SK-N-SH (cell line): ENCODE data around the gene MANBA. TPM values are rescaled to one million over a fixed set of nuclear protein-coding genes. Genes with fewer than 3 reads are reported as not detected.

Experiments
- CTCF ChIA-PET: fragments of 300-600, 350-600 bp; formaldehyde crosslinking; extraction: SDS; loops from one replicate; lab custom pipeline; 2021; lab: Yijun Ruan, JAX
- POLR2A ChIA-PET: fragments of 350-600 bp; sonication (Branson Sonifier 250); formaldehyde crosslinking; extraction: SDS; loops from one replicate; lab custom pipeline; 2020; ENCODE audit warnings: antibody characterized with exemption, inconsistent platforms; lab: Yijun Ruan, JAX
- DNase-seq: peaks from one replicate; pipeline ENCODE4 v3.0.0; 2012
- H2AFZ ChIP-seq: fragments of 200-600 bp; sonication (generic); 2 replicates; pipeline ENCODE4 v1.8.1; 2016; ENCODE audit warnings: antibody characterized with exemption, mild to moderate bottlenecking, low read depth
- H3F3A ChIP-seq: fragments of 200-600 bp; sonication (generic); replicated peaks from 2 replicates; pipeline ENCODE3; 2016; ENCODE audit warnings: antibody characterized with exemption, mild to moderate bottlenecking; ENCODE audit not compliant: insufficient read depth
- H3K27ac ChIP-seq, 2 experiments: fragments of 200-500 bp in 1 of 2; fragments of 200-600 bp in 1 of 2; sonication (Bioruptor generic) in 1 of 2; sonication (generic), shearing (Covaris generic) in 1 of 2; 2 replicates each; pipeline versions ENCODE4 v1.5.1 to v1.6.1; 2014 to 2016; ENCODE audit warnings: low read depth in 2 of 2, inconsistent platforms in 1 of 2, low read length in 1 of 2, mild to moderate bottlenecking in 1 of 2, mixed read lengths in 1 of 2
- H3K27me3 ChIP-seq: fragments of 200-600 bp; sonication (generic), shearing (Covaris generic); 2 replicates; pipeline ENCODE4 v1.6.1; 2016; ENCODE audit warnings: mixed run types; ENCODE audit not compliant: insufficient read depth
- H3K36me3 ChIP-seq, 2 experiments: fragments of 200-500 bp in 1 of 2; fragments of 200-600 bp in 1 of 2; sonication (Bioruptor generic) in 1 of 2; sonication (generic) in 1 of 2; replicated peaks in 1 of 2; 2 replicates each; pipeline versions ENCODE3 to v1.5.1; 2014 to 2016; ENCODE audit warnings: low read length in 1 of 2, mild to moderate bottlenecking in 1 of 2; ENCODE audit not compliant: insufficient read depth in 2 of 2, control insufficient read depth in 1 of 2
- H3K4me1 ChIP-seq, 2 experiments: fragments of 200-500 bp in 1 of 2; fragments of 200-600 bp in 1 of 2; sonication (Bioruptor generic) in 1 of 2; sonication (generic), shearing (Covaris generic) in 1 of 2; 2 replicates each; pipeline versions ENCODE4 v1.5.1 to v1.6.1; 2014 to 2016; ENCODE audit warnings: low read depth in 1 of 2, low read length in 1 of 2, mixed run types in 1 of 2; ENCODE audit not compliant: insufficient read depth in 2 of 2, control insufficient read depth in 1 of 2
- H3K4me2 ChIP-seq: fragments of 200-600 bp; sonication (generic), shearing (Covaris generic); 2 replicates; pipeline ENCODE4 v1.6.1; 2017; ENCODE audit warnings: mixed run types
- H3K4me3 ChIP-seq, 2 experiments: fragments of 200-500 bp in 1 of 2; fragments of 200-600 bp in 1 of 2; sonication (Bioruptor generic) in 1 of 2; sonication (generic), shearing (Covaris generic) in 1 of 2; 2 replicates each; pipeline versions ENCODE4 v1.5.1 to v1.8.1; 2014 to 2016; ENCODE audit warnings: low read depth in 2 of 2, inconsistent platforms in 1 of 2, low read length in 1 of 2, mild to moderate bottlenecking in 1 of 2, mixed read lengths in 1 of 2, moderate library complexity in 1 of 2
- H3K79me2 ChIP-seq: fragments of 200-600 bp; sonication (generic); 2 replicates; pipeline ENCODE4 v1.8.1; 2017; ENCODE audit warnings: mild to moderate bottlenecking; ENCODE audit not compliant: insufficient read depth
- H3K9ac ChIP-seq: fragments of 200-600 bp; sonication (generic); 2 replicates; pipeline ENCODE4 v1.6.1; 2017; ENCODE audit warnings: mixed run types
- H3K9me2 ChIP-seq: fragments of 200-600 bp; sonication (generic); 2 replicates; pipeline ENCODE4 v1.6.1; 2017; ENCODE audit warnings: mixed run types
- H3K9me3 ChIP-seq: fragments of 200-600 bp; sonication (generic); 2 replicates; pipeline ENCODE4 v1.6.1; 2017; ENCODE audit warnings: mixed run types, mild to moderate bottlenecking, moderate library complexity
- H4K20me1 ChIP-seq: fragments of 200-600 bp; sonication (generic); 2 replicates; pipeline ENCODE4 v1.6.1; 2017; ENCODE audit warnings: mild to moderate bottlenecking, mixed run types; ENCODE audit not compliant: insufficient read depth
- ELF1 ChIP-seq: IDR thresholded peaks from 2 replicates; pipeline ENCODE4 v1.4.0; 2012
- EP300 ChIP-seq, 2 experiments: IDR thresholded peaks; 2 replicates each; pipeline versions ENCODE4 v1.4.0 to v1.6.1; 2012; ENCODE audit warnings: borderline replicate concordance in 1 of 2, low read depth in 1 of 2, low read length in 1 of 2
- GABPA ChIP-seq: IDR thresholded peaks from 2 replicates; pipeline ENCODE4 v1.4.0; 2012; ENCODE audit warnings: low read depth, mild to moderate bottlenecking
- GATA2 ChIP-seq: sonication (generic); formaldehyde crosslinking; IDR thresholded peaks from 2 replicates; pipeline ENCODE4 v1.5.0; 2020; ENCODE audit warnings: mild to moderate bottlenecking, missing genetic modification reagents
- JUND ChIP-seq: IDR thresholded peaks from 2 replicates; pipeline ENCODE4 v1.4.0; 2012
- MXI1 ChIP-seq: IDR thresholded peaks from 2 replicates; pipeline ENCODE4 v1.6.1; 2012; ENCODE audit warnings: mild to moderate bottlenecking, low read depth, low read length, improper control_type of control experiment
- NFIC ChIP-seq: IDR thresholded peaks from 2 replicates; pipeline ENCODE4 v1.4.0; 2012; ENCODE audit warnings: borderline replicate concordance
- NRF1 ChIP-seq: IDR thresholded peaks from 2 replicates; pipeline ENCODE4 v1.6.1; 2012; ENCODE audit warnings: low read depth, mild to moderate bottlenecking, low read length
- POLR2AphosphoS5 ChIP-seq: IDR thresholded peaks from 2 replicates; pipeline ENCODE4 v1.6.1; 2012; ENCODE audit warnings: low read depth, low read length
- RCOR1 ChIP-seq: fragments of 150-350 bp; IDR thresholded peaks from 2 replicates; pipeline ENCODE4 v1.6.1; 2017; ENCODE audit warnings: antibody characterized with exemption, low read length
- SIN3A ChIP-seq: IDR thresholded peaks from 2 replicates; pipeline ENCODE4 v1.6.1; 2012; ENCODE audit warnings: low read depth, mild to moderate bottlenecking, low read length, moderate library complexity, borderline replicate concordance
- TCF12 ChIP-seq: IDR thresholded peaks from 2 replicates; pipeline ENCODE4 v1.4.0; 2012
- TEAD4 ChIP-seq: IDR thresholded peaks from 2 replicates; pipeline ENCODE4 v1.4.0; 2012; ENCODE audit warnings: mild to moderate bottlenecking, borderline replicate concordance; ENCODE audit not compliant: insufficient read depth
- WGBS: methylation state at CpG from one replicate; pipeline ENCODE4 v1.1.6; 2017; ENCODE audit warnings: low lambda C conversion rate; 5-methylcytosine and 5-hydroxymethylcytosine counted together
- polyA plus RNA-seq, 3 experiments: library from polyadenylated mRNA; depleted of rRNA; stranded (reverse); fragments of >200 nt; gene quantifications; 2 replicates each; pipeline ENCODE4 v1.2.3, GENCODE V29; 2012
- TF ChIP-seq, protein P1 (sequence below): IDR thresholded peaks from 2 replicates; pipeline ENCODE4; 2012
- TF ChIP-seq, protein P2 (sequence below): IDR thresholded peaks from 2 replicates; pipeline ENCODE4 v1.4.0; 2012; ENCODE audit warnings: low read depth, borderline replicate concordance

MANBA gene
- polyA plus RNA-seq, 1 of the 3 experiments (the other 2 are of a cell fraction), result 13.4 TPM

GRCh38 chr4:102678107-102678506 lies 82.7 kb downstream of the MANBA start:
- no peak overlapping the region for H3K4me3 ChIP-seq
- H2AFZ ChIP-seq, result no peak overlapping the region
- no peak for DNase-seq
- H3K4me2 ChIP-seq, result no peak overlapping the region
- peaks cover 7% of the 10 kb centered on the region for H3F3A ChIP-seq
- CTCF ChIA-PET, result no interaction called here
- no peak overlapping the region for H3K27ac ChIP-seq
- POLR2A ChIA-PET, result no interaction called here
- no peak overlapping the region for H3K9ac ChIP-seq
- no peaks in the 10 kb centered on the region for H3K27me3 ChIP-seq
- H3K9me3 ChIP-seq, result no peaks in the 10 kb centered on the region
- peaks cover 4 to 29% of the 10 kb centered on the region in 2 experiments for H3K36me3 ChIP-seq
- 95% methylated on average over 2 of the region's 2 CpGs for WGBS
- no peaks in the 10 kb centered on the region for H3K79me2 ChIP-seq
- no peak for TF ChIP-seq RCOR1
- no peak for TF ChIP-seq TEAD4
- peaks cover 0 to 7% of the 10 kb centered on the region in 2 experiments; a peak in 2 of 4 replicates for H3K4me1 ChIP-seq
- no peaks in the 10 kb centered on the region for H3K9me2 ChIP-seq
- H4K20me1 ChIP-seq, result no peaks in the 10 kb centered on the region

DNA sequence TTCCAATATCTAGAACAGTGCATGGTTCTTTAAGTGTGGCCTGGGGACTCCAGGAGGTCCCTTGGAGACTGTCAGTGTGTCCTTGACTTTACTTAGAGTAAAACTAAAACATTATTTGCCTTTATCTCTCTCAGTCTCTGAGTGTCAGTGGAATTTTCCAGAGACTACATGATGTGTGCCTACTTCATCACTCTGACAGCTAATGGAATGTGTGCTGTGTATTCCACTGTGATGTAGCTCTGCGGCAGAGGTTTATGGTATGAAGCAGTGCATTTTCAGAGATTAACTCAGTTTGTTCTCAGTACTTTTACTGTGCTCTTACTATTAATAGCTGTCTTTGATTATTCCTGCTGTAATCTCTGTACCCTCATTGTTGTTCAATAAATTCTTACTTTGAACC lies 85.6 kb downstream of the MANBA start:
- H3K4me2 ChIP-seq, result no peak overlapping the region
- ChIA-PET CTCF (no interaction called here), POLR2A (no interaction called here)
- WGBS, result 75% methylated on average over 1 of the region's 1 CpG
- H3K27me3 ChIP-seq, result no peaks in the 10 kb centered on the region
- H3K4me3 ChIP-seq, result no peak overlapping the region
- H3K36me3 ChIP-seq, result peaks cover 4 to 32% of the 10 kb centered on the region in 2 experiments
- no peaks in the 10 kb centered on the region for H4K20me1 ChIP-seq
- peak overlapping the region in 1 of 2 experiments; percentile 28; a peak in 1 of 4 replicates for H3K27ac ChIP-seq
- no peak overlapping the region for H3K9ac ChIP-seq
- no peak for TF ChIP-seq MXI1
- TF ChIP-seq, protein P1, sequence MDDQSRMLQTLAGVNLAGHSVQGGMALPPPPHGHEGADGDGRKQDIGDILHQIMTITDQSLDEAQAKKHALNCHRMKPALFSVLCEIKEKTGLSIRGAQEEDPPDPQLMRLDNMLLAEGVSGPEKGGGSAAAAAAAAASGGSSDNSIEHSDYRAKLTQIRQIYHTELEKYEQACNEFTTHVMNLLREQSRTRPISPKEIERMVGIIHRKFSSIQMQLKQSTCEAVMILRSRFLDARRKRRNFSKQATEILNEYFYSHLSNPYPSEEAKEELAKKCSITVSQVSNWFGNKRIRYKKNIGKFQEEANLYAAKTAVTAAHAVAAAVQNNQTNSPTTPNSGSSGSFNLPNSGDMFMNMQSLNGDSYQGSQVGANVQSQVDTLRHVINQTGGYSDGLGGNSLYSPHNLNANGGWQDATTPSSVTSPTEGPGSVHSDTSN, result peak; percentile 54
- H3K9me3 ChIP-seq, result no peaks in the 10 kb centered on the region
- peaks cover 3% of the 10 kb centered on the region for H3F3A ChIP-seq
- no peaks in the 10 kb centered on the region for H3K79me2 ChIP-seq
- no peaks in the 10 kb centered on the region for H3K9me2 ChIP-seq
- DNase-seq, result no peak
- peaks cover 0 to 7% of the 10 kb centered on the region in 2 experiments; a peak in 2 of 4 replicates for H3K4me1 ChIP-seq
- no peak overlapping the region for H2AFZ ChIP-seq

DNA sequence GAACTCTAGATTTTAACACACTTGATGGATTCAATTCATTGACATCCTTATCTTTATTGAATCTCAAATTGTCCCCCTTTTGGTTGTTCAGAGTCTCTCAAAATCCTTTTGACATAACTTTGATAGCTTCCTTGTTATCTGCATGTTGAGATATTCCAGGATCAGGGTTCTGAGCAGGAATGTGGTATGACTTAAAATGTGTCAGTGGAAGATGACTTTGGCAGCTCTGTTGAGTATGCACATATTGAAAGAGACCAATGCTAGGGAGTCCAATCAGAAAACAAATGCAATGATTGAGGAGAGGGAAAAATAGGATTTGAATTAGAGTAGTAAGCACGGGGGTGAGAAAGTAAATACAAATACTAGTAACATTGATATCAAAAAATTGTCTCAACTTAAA lies 93.8 kb downstream of the MANBA start:
- Histone ChIP-seq H3K9ac (no peak overlapping the region), H3K27ac (no peak overlapping the region), H3F3A (peaks cover 7% of the 10 kb centered on the region), H3K79me2 (no peaks in the 10 kb centered on the region), H3K36me3 (peaks cover 5 to 13% of the 10 kb centered on the region in 2 experiments), H2AFZ (no peak overlapping the region), H3K4me2 (no peak overlapping the region), H3K9me3 (no peaks in the 10 kb centered on the region), H3K4me3 (no peak overlapping the region), H3K27me3 (no peaks in the 10 kb centered on the region), H3K9me2 (no peaks in the 10 kb centered on the region), H3K4me1 (peaks cover 0 to 8% of the 10 kb centered on the region in 2 experiments; a peak in 1 of 4 replicates), H4K20me1 (no peaks in the 10 kb centered on the region)
- POLR2A ChIA-PET, result no interaction called here
- DNase-seq, result no peak
- CTCF ChIA-PET, result interaction anchor here (1.6 kb wide), 1 partner anchor 14 kb away, joined by 4 read pairs; no protein-coding TSS in a partner anchor
- TF ChIP-seq SIN3A, result no peak
- TF ChIP-seq POLR2AphosphoS5, result no peak
- TF ChIP-seq GABPA, result no peak
- TF ChIP-seq ELF1, result no peak
- TF ChIP-seq, protein P1, result no peak
- no peak for TF ChIP-seq JUND
- TF ChIP-seq TCF12, result no peak
- TF ChIP-seq NRF1, result no peak
- no peak for TF ChIP-seq EP300 (IDR thresholded peaks at IDR 0.05; ENCODE audit: borderline replicate concordance in 1 of 2, low read depth in 1 of 2, low read length in 1 of 2)
- TF ChIP-seq GATA2 (CRISPR knock-in tag), result no peak
- TF ChIP-seq, protein P2, sequence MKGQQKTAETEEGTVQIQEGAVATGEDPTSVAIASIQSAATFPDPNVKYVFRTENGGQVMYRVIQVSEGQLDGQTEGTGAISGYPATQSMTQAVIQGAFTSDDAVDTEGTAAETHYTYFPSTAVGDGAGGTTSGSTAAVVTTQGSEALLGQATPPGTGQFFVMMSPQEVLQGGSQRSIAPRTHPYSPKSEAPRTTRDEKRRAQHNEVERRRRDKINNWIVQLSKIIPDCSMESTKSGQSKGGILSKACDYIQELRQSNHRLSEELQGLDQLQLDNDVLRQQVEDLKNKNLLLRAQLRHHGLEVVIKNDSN, result no peak
- TF ChIP-seq NFIC, result no peak
- 85% methylated on average over 1 of the region's 1 CpG for WGBS
